Caco-2 (cell line): ENCODE data around the gene FASTKD1. TPM values are rescaled to one million over a fixed set of nuclear protein-coding genes. Genes with fewer than 3 reads are reported as not detected.

Experiments
- BruUV-seq: library from RNA; stranded (reverse); fragments of 400-500 nt; replicated peaks from 2 replicates; lab custom pipeline; 2021; lab: Mats Ljungman, UMichigan
- CTCF ChIA-PET: fragments of 300-600 bp; sonication (Branson Sonifier 250); formaldehyde crosslinking; loops from one replicate; lab custom pipeline; 2022; ENCODE audit warnings: antibody characterized with exemption; lab: Charles Lee
- POLR2A ChIA-PET: fragments of 300-600 bp; sonication (Branson Sonifier 250); formaldehyde crosslinking; loops from one replicate; lab custom pipeline; 2022; ENCODE audit warnings: antibody characterized with exemption; lab: Charles Lee
- DNase-seq, 2 experiments: peaks; one replicate each; pipeline versions ENCODE4 v3.0.0 to v3.0.0-alpha.2; 2020 to 2022
- H3K27me3 ChIP-seq: replicated peaks from 2 replicates; pipeline ENCODE4 v1.6.0; 2011; ENCODE audit warnings: low read length; ENCODE audit not compliant: control insufficient read depth, insufficient read depth
- H3K36me3 ChIP-seq: 2 replicates; pipeline ENCODE4 v1.5.1; 2011; ENCODE audit warnings: low read length; ENCODE audit not compliant: control insufficient read depth, insufficient read depth
- H3K4me1 ChIP-seq: fragments of 250-450 bp; sonication (Bioruptor Pico); 2 replicates; pipeline ENCODE4 v1.5.1; 2020; ENCODE audit warnings: mild to moderate bottlenecking
- H3K4me3 ChIP-seq: 2 replicates; pipeline ENCODE4 v1.5.1; 2011; ENCODE audit warnings: low read depth, mild to moderate bottlenecking, control low read depth, low read length
- H3K9me3 ChIP-seq: fragments of 250-450 bp; sonication (Bioruptor Pico); 2 replicates; pipeline ENCODE4 v1.5.1; 2020; ENCODE audit warnings: mild to moderate bottlenecking, moderate library complexity
- H3K27ac Mint-ChIP-seq: one replicate; pipeline ENCODE4 v1.8.0; 2022; ENCODE audit warnings: mixed read lengths; ENCODE audit not compliant: unreplicated experiment
- H3K27me3 Mint-ChIP-seq: one replicate; pipeline ENCODE4 v1.8.0; 2022; ENCODE audit warnings: mixed read lengths; ENCODE audit not compliant: insufficient read depth, unreplicated experiment
- H3K36me3 Mint-ChIP-seq: one replicate; pipeline ENCODE4 v1.8.0; 2022; ENCODE audit warnings: mild to moderate bottlenecking, mixed read lengths; ENCODE audit not compliant: insufficient read depth, unreplicated experiment
- H3K4me1 Mint-ChIP-seq: one replicate; pipeline ENCODE4 v1.8.0; 2022; ENCODE audit warnings: low read depth, mixed read lengths; ENCODE audit not compliant: unreplicated experiment
- H3K4me3 Mint-ChIP-seq: one replicate; pipeline ENCODE4 v1.8.0; 2022; ENCODE audit warnings: mild to moderate bottlenecking, moderate library complexity, mixed read lengths; ENCODE audit not compliant: unreplicated experiment
- H3K9me3 Mint-ChIP-seq: one replicate; pipeline ENCODE4 v1.8.0; 2022; ENCODE audit warnings: mixed read lengths; ENCODE audit not compliant: unreplicated experiment
- CTCF ChIP-seq, 2 experiments: fragments of 200-600 bp in 1 of 2; IDR thresholded peaks; 1 replicate in 1 of 2; 2 replicates in 1 of 2; pipeline versions ENCODE4 v1.5.1 to v1.8.0; 2011 to 2022; ENCODE audit warnings: antibody characterized with exemption in 1 of 2, control low read depth in 1 of 2, inconsistent platforms in 1 of 2, low read depth in 1 of 2, low read length in 1 of 2, mild to moderate bottlenecking in 1 of 2, moderate library complexity in 1 of 2; ENCODE audit not compliant: insufficient read depth in 1 of 2, severe bottlenecking in 1 of 2, unreplicated experiment in 1 of 2
- intact Hi-C: fragments of 100-400 bp; cut with micrococcal nuclease; formaldehyde crosslinking; loops from one replicate; pipeline ENCODE4 v1.10.0; 2022; ENCODE audit not compliant: unreplicated experiment
- total RNA-seq: library from RNA; stranded (reverse); gene quantifications from 2 replicates; pipeline ENCODE4 v1.2.3, GENCODE V29; 2022

Gene FASTKD1
- total RNA-seq, 1 experiment from 2014 or later: 27.6 TPM

- H3K4me1 ChIP-seq: no peaks in the 10 kb centered on the region; the same call in none of the 2 replicates
- intact Hi-C loops: no loop called here
- Mint-ChIP-seq H3K27ac (no peak overlapping the region), H3K36me3 (no peaks in the 10 kb centered on the region), H3K4me1 (peaks cover 4% of the 10 kb centered on the region), H3K9me3 (no peaks in the 10 kb centered on the region), H3K4me3 (no peak overlapping the region), H3K27me3 (no peaks in the 10 kb centered on the region)
- ChIA-PET CTCF (no interaction called here), POLR2A (no interaction called here)
- H3K9me3 ChIP-seq: no peaks in the 10 kb centered on the region
- no peak for TF ChIP-seq CTCF (IDR thresholded peaks at IDR 0.05; ENCODE audit: insufficient read depth in 1 of 2, low read depth in 1 of 2, low read length in 1 of 2, severe bottlenecking in 1 of 2, unreplicated experiment in 1 of 2)
- no TSS peak for BruUV-seq
- DNase-seq: no peak
- H3K4me3 ChIP-seq: no peak overlapping the region
- no peaks in the 10 kb centered on the region for H3K27me3 ChIP-seq
- H3K36me3 ChIP-seq: no peaks in the 10 kb centered on the region
Observed at GRCh38 chr2:169511818-169512217, 61.8 kb downstream of the FASTKD1 start.

- no peak for TF ChIP-seq CTCF (IDR thresholded peaks at IDR 0.05; ENCODE audit: insufficient read depth in 1 of 2, low read depth in 1 of 2, low read length in 1 of 2, severe bottlenecking in 1 of 2, unreplicated experiment in 1 of 2)
- H3K27ac Mint-ChIP-seq: no peak overlapping the region
- Histone ChIP-seq H3K4me1 (no peaks in the 10 kb centered on the region; the same call in none of the 2 replicates), H3K36me3 (no peaks in the 10 kb centered on the region), H3K4me3 (no peak overlapping the region), H3K27me3 (no peaks in the 10 kb centered on the region), H3K9me3 (no peaks in the 10 kb centered on the region)
- ChIA-PET POLR2A (no interaction called here), CTCF (no interaction called here)
- BruUV-seq: no TSS peak
- no peak for DNase-seq
- intact Hi-C loops: no loop called here
- no peaks in the 10 kb centered on the region for H3K27me3 Mint-ChIP-seq
- no peaks in the 10 kb centered on the region for H3K4me1 Mint-ChIP-seq
- no peak overlapping the region for H3K4me3 Mint-ChIP-seq
- no peaks in the 10 kb centered on the region for H3K36me3 Mint-ChIP-seq
- H3K9me3 Mint-ChIP-seq: no peaks in the 10 kb centered on the region
Observed at GRCh38 chr2:169510496-169510895, 63.2 kb downstream of the FASTKD1 start.

GRCh38 chr2:169509955-169510354, 63.7 kb downstream of the FASTKD1 start:
- Histone ChIP-seq H3K4me3 (no peak overlapping the region), H3K9me3 (no peaks in the 10 kb centered on the region), H3K36me3 (no peaks in the 10 kb centered on the region), H3K27me3 (no peaks in the 10 kb centered on the region), H3K4me1 (no peaks in the 10 kb centered on the region; the same call in none of the 2 replicates)
- Mint-ChIP-seq H3K27me3 (no peaks in the 10 kb centered on the region), H3K27ac (no peak overlapping the region), H3K4me1 (no peaks in the 10 kb centered on the region), H3K9me3 (no peaks in the 10 kb centered on the region), H3K36me3 (no peaks in the 10 kb centered on the region), H3K4me3 (no peak overlapping the region)
- intact Hi-C loops: no loop called here
- no TSS peak for BruUV-seq
- CTCF ChIA-PET: no interaction called here
- POLR2A ChIA-PET: no interaction called here
- no peak for DNase-seq
- no peak for TF ChIP-seq CTCF (IDR thresholded peaks at IDR 0.05; ENCODE audit: insufficient read depth in 1 of 2, low read depth in 1 of 2, low read length in 1 of 2, severe bottlenecking in 1 of 2, unreplicated experiment in 1 of 2)
